ENCODE measurements around the gene BAG2.
A peak's percentile ranks its signal among the peaks of the same experiment; 100 is the strongest.

Gene BAG2

DNA sequence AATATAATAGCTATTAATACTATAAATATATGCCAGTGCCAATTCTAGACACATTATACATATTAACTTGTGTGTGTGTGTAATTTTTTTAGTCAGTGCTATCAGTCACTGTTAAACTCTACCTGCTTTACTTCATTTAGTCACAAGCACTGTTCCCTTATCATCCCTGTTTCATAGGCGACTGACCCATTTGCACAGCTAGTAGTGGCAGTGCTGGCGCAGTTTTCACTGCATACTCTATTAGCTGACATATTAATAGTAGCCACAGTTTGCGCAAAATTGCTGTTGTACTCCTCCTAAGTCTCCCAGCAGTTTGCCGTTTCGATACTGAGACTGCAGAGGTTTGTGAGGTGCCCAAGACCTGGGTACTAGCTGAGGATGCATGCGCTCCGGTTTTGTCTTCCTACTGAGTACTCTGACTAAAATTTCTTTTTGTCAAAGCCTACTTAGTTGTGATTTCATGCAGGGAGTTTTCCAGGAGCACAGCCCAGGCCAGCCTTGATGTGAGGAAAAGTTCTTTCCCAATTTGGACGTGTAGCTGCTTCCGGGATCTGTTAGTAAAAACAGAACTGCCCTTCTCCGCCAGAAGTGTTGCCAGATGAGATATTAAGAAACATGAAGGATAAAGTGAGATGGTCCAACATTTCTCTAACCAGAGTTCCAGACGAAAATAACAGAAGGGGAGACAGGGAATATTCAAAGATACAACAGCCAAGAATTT lies 5.6 kb downstream of the BAG2 start:
- DNase-seq: no peak

DNA sequence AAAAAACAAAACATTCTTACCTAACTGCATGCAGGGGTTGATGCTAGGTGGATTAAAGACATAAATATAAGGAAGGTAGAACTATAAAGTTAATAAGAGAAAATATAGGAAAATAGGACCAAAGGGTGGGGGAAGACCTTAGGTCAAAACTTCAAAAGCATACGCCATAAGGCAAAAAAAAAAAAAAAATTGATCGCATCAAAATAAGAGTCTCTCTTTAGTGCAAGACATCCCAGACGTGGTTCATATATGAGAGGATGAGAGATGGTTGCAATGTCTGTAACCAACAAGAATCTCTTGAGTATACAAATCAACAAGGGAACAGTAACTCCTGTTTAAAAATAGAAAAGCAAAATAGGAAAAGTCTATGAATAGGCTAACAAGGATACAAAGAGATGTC lies 8.5 kb downstream of the BAG2 start:
- DNase-seq: no peak

DNA sequence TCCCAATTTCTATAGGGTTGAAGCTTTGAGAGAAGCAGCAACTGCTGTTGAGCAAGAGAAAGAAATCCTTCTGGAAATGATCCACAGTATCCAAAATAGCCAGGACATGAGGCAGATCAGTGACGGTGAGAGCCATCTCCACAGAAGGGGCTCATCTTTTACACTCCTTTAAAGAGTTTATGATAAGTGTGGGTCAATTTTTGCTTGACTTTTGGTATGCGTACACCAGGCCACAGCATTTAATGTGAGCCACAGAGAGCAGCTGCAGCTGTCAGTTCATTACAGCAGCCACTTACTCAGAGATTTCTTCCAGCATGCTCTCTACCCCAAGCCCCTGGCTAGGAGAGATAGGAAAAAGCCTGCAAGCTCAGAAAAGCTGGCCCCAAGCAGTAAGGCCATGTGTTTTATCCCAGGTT lies 9.9 kb downstream of the BAG2 start:
- no peak for DNase-seq

DNA sequence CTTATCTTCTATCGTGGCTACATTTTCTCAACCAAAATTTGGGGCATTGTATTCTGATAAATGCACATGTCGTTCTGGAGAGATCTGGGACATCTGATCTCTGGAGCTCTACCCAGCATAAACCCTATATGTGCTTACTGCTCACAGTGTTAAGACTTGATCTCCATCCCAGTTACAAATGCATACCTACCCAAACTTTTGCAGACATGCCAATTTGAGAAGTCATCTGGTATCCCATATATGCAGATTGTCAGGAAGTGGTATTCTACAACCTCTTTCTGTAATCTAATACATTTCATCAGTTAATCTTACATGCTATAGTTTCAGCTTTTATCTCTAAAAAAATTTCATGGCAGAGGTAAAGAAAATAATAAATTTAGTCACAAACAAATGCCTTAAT lies 11.2 kb downstream of the BAG2 start:
- DNase-seq: no peak

DNA sequence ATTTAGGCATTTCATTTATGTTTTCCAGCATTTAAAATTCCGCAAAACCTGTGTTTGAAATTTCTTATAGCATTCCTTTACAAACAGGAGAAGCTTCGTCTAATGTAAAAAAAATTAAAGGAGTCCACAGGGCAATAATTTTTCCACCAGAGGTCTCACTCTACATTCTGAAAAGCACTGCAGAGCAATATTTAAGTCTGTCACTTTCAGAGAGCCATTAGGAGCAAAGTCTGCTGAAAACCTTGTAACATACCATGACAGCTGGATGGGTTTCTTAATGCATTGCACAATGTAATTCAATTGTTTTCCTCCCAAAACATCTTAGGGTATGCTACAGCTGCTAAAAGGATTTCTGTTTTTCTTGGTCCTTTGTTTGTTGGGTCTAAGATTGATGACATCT lies 18.0 kb downstream of the BAG2 start:
- DNase-seq: peak; percentile 51

DNA sequence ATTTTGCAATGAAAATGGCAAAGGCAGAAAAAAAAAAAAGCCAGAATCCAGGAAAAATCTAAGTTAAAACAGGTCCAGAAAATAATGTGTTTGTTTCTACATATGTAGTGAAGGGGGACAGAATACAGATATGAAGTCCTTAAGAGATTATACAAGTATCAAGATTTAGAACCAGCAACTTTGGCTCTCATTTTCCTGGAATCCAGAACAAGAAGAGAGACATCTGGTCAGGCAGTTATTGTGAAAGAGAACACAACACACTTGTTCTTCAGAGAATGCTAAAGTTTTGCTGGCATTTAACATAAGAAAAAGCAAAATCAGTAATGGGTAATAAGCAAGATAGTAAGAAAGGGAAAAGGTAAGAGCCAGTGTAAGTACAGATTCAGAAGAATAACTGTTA lies 21.1 kb downstream of the BAG2 start:
- no peak for DNase-seq

DNA sequence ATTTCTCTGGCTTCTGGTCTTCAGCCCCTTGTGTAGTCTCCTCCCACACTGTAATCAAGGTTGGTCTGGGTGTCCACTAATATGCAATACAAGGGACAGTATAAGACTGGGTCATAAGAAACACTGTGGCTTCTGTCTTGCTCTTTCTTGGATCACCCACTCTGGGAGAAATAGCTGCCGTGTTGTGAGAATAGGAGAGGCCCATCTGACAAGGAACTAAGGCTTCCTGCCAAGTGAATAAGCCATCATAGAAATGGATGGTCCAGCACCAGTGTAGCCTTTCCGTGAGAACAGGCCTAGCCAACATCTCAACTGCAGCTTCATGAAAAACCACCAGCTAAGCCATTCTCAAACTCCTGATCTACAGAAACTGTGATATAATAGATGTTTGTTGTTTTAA lies 23.3 kb downstream of the BAG2 start:
- DNase-seq: no peak

DNA sequence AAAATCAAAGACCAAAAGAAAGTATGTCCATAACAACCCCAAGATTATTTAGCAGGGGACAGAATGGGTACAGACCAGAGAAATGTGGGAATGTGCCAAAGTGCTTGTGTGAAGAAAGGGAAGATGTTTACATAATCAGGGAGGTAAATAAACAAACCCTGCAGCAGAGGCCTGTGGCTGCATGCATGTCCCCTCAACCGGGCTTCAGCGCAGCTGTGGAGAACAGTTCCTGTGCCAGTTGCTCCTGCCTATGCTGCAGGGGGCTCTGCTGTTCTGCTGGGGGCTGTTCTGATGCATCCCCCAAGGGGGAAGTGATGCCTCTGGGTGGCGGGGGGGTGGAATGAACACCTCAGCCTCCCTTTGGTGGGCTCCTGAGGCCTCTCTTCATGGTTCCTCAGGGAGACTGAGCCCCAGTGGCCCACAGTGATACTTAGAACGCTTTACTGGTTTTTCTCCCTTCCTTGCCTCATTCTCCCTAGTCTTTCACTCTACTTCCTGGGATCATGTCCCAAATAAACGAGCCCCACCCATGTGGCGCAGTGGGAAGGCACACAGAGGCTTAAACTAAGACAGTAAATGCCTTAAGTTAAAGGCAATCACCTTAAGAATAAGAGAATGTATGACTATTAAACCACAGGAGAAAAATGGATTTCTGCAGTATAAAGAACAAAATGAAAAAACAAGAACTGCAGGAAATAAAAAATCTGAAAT lies 27.0 kb downstream of the BAG2 start:
- DNase-seq: peak; percentile 67

DNA sequence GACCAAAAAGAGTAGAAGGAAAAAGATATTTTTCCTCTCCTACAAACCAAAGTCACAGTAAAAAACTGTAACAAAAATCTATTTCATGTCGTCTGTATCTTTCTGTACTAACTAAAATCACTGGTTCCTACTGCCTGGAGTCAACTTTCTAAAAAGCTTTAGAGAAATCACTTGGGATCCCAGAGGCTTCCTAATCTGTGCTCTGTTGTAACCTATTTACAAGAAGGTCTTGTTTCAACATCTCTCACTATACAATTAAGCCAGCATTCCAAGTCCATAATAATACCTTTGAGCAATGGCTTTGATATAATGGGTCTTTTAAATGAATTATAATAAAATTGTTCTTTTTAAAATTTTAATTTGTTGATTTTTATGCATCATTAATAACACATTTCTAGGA lies 29.6 kb downstream of the BAG2 start:
- no peak for DNase-seq

DNA sequence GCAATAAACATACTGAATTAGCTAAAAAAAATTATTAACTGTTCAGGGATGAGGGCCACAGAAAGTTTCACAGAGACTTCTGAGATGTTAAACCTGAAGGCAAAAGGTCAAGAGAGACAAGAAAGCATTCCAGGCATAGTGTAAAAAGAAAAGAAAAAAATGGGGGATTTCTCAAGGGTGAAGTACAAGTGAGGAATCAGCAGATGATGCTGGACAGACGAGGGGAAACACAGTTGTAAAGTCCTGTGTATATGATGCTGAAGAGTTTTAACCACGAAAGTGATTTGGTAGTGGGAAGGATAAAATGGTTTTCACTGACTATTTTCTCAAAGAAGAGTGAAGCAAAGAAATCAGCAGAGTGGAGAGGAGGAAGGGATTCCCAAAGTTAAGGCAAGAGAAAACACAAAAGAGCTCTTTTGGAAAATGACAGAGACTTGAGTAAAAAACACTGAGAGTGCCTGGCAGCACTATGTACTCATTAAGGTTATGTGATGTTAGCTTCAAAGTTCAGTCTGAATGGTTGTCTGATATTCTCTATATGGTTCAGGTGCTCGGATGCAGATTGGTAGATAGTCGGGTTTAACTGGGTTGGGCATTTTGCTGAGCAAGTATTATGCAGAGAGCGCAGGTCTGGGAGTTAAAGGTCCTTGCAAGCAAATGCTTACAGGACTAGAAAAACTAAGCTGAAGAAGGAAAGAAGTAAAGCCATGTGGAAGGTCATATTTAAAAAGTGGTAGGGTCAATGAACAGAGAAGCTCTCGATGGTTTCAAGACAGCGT lies 33.6 kb downstream of the BAG2 start:
- no peak for DNase-seq

DNA sequence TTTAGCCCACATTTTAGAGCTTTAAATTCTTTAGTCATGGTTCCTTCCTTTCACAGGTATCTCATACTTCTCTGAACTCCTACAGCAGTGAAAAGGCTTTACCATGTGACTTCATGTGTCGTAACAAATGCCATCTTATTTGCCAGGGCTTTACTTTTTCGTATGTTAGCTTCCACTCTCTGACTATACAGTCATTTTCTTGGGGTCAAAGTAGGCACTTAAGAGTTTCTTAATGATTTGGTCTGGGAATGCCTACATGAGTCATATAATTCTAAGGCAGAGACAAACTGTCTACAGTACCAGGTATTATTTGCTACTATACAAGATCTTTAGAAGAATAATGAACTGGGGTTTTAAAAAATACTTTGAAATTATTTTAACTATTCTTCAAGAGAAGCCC lies 35.0 kb downstream of the BAG2 start:
- DNase-seq: no peak

DNA sequence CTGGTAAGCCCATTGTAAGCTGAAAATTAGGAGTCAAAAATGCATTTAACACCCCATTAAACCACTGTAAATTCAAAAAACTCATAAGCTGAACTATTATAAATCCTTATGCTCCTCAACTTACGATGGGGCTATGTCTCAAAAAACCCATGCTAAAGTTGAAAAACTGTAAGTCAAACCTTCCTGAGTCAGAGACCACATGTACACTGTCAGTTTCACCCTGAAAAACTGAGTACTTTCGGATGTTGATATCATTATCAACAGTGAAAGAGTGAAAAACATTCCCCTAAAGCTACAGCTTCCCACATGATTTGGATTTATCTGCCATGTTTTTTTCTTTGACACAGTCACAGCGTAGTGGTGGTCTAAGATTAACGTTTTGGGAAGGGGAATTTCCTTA lies 35.7 kb downstream of the BAG2 start:
- DNase-seq: no peak

DNA sequence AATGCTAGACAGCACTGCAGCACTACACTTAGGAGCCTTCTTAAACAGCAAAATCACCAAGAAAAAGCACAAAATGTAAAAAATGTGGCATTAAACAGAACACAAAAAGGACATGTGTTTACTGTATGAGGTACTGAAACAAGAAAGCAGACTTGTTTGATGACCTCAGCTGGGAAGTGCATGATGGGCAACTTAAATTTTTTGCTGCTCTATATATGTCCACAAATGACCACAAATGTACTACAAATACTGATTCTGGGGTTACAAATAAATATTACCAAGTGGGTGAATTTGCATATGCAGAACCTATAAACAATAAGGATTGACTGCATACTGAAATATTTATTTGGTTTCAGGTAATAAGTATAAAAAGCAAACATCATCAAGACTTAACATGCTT lies 36.9 kb downstream of the BAG2 start:
- no peak for DNase-seq

DNA sequence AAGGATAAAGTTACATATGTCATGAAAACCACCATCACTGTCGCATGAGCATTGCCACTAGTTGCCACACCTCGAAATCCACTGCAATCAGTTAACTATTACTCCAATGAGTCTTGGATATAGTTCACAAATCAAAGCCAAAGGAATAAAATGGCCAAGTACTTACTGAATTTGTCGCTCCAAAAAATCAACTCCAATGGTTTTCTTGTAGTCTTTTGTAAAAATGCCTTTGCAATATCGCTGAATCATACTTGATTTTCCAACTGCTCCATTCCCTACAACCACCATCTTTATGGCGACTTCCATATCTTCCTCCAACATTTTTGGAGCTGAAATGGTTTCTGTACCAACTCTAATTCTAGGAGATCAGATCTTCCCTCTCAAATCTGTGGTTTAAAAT lies 37.9 kb downstream of the BAG2 start:
- DNase-seq: no peak

DNA sequence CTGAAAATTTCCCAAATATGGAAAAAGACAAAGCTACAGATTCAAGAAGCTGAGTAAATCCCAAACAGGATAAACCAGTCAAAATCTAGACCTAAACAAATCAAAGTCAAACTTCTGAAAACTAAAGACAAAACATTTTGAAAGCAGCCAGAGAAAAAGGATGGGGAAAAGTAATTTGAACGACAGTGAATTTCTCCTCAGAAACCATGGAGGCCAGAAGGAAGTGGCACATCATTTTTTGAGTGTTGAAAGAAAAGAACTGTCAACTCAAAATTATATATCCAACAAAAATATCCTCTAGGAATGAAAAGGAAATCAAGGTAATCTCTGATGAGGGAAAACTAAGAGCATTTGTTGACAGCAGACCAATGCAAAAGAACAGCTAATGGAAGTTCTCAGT lies 43.1 kb downstream of the BAG2 start:
- DNase-seq: no peak

DNA sequence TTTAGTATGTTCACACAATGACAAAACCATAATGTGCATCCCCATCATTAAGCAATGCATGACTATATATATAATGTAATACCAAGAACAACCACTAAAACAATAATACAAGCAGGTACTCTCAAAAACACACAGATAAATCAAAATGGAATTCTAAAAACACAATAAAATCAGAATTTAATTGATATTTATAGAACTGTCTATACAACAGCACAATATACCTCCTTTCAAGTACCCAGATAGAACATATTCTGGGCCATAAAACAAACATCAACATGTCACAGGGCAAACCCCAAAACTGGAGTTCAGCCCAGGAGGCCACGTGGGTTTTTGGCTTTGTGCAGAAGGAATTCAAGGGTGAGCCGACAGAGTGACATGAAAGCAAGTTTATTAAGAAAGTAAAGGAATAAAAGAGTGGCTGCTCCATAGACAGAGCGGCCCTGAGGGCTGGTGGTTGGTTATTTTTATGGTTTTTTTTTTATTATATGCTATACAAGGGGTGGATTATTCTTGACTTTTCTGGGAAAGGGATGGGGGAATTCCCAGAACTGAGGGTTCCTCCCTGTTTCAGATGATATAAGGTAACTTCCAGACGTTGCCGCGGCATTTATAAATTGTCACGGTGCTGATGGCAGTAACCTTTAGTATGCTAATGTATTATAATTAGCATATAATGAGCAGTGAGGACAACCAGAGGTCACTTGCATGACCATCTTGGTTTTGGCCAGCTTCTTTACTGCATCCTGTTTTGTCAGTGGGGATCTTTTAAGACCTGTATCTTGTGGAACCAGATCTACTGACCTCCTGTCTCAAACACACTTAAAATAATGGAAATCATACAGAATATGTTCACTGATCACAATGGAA lies 44.3 kb downstream of the BAG2 start:
- DNase-seq: no peak

DNA sequence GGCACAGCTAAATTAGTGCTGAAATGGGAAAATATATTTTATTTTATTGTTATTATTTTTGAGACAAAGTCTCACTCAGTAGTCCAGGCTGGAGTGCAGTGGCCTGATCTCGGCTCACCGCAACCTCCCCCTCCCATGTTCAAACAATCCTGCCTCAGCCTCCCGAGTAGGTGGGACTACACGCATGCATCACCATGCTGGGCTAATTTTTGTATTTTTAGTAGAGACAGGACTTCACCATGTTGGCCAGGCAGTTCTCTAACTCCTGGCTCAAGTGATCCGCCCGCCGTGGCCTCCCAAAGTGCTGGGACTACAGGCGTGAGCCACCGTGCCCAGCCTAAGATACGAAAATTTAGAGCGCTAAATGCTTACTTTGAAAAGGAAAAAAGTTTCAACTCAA lies 45.1 kb downstream of the BAG2 start:
- no peak for DNase-seq

DNA sequence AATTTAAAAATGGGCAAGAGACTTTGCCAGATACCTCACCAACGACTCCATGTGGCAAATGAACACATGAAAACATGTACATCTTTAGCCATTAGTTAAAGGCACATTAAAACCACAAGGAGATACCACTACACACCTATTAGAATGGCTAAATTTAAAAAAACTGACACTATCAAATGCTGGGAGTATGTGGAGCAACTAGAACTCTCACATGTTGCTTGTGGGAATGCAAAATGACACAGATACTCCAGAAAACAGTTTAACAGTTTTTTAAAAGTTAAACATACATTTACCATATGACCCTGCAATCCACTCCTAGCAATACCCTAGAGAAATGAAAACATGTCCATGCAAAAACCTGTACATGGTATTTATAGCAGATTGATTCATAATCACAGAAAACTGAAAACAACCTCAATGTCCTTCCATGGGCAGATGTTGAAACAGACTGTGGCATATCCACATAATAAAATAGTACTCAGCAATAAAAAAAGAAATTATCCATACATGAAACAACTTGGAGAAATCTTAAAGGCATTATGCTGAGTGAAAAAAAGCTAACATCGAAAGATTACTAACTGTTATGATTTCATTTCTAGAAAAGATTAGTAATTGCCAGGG lies 48.1 kb downstream of the BAG2 start:
- no peak for DNase-seq

DNA sequence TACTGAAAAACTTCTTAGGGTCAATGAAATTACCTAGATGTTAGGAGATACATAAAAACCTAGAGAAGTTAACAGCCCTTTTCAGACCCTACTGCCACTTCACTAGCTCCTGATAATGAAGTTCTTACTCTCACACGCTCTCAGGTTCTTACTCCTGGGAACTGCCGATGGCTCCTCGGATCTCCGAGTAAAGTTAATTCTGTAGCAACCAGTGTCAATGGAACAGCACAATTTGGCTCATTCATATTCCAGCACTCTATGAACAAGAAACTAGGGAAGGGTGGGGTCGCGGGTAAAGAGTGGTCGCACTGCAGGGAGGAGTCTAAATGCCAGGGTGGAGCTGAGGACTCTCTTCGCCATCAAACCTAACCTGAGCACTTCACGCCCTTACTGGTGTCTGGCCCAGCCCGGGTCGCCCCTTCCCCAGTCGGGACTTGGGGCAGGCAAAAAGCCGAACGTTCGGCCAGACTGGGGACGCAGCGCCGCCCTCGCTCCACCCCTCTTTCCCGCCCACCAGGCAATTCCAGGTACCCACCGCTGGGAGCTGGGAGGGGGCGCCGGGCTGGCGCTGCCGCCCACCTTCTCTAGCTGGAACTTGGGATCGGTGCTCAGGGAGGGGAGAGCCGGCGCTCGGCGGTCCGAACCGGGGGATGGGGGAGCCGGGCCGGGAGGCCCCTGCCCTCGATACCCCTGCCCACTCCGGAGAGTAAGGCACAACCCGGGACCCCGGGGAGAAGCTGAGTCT lies 49.2 kb downstream of the BAG2 start:
- DNase-seq: peak; percentile 75

DNA sequence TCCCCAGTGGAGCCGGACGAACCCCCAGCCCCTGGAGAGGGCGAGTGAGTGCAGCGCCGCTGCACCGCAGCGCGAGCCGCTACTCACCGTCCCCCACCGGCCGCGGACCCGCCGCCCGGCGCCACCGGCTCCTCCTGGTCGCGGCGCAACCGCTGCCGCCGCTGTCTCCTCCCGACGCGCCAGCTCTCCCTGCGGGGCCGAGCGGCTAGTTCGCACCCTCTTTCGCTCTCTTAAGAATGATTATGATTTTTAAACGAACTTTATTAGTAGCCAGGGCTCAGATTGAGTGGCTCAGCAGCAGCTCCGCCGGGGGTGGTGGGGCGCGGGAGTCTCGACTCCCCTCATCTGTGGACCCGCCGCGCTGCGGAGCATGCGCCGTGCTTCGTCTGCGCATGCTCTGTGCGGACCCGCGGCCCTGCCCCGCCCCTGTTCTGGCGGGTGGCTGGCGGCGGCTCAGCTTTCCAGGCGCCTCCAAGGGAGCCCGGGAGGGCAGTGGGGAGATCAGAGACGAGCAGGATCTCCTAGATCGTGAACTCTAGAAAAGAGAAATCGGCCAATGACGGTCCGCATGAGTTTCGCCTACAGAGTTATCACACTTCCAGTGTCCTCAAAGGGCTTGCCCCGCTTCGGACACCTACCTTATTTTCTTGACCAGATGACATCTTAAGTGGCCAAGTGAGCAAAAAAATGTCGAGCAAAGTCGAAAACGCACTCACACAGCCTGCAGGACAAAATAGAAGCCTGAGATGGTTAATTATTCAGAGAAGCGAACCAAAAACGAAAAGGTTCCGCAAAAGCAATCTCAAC lies 50.0 kb downstream of the BAG2 start, which contains the start of gene RAB23:
RAB23 (minus strand) TSS at position 372 of the 807 bp plus-strand sequence. CDS start 11,927 bp downstream, outside the sequence.
- peak; percentile 89 for DNase-seq

DNA sequence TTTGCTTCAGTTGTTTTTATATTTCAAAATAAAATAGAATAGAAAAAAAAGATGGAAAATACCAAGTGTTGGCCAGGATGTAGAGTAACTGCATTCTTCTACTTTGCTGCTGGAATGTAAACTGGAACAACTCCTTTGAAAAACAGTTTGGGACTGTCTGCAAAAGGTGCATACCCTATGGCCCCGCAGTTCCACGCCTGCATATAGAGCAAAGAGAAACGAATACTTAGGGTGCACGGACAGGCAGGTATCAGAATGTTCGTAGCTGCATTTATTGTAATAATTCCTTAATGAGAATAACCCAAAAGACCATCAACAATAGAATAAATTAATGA lies 50.6 kb downstream of the BAG2 start:
- DNase-seq: peak; percentile 35

All from DMS53 (cell line).